SK-N-SH treated with all-trans-retinoic acid at 6 μM for 48 hours (cell line): ENCODE measurements around the gene KLK8.

Experiments
- ARNTL ChIP-seq: fragments of 450-650 bp; formaldehyde crosslinking; IDR thresholded peaks from 2 replicates; pipeline ENCODE4 v1.5.0; 2020; ENCODE audit warnings: low read depth, mild to moderate bottlenecking, moderate library complexity, borderline replicate concordance
- OSR1 ChIP-seq: fragments of 250-450 bp; sonication (Bioruptor Pico); IDR thresholded peaks from 2 replicates; pipeline ENCODE4 v1.8.0; 2022; ENCODE audit warnings: moderate library complexity, mild to moderate bottlenecking, inconsistent platforms
- ZFP3 ChIP-seq: fragments of 250-450 bp; sonication (Bioruptor Pico); IDR thresholded peaks from 2 replicates; pipeline ENCODE4 v1.5.0; 2020; ENCODE audit warnings: mild to moderate bottlenecking, moderate library complexity
- ZFP30 ChIP-seq: fragments of 450-650 bp; formaldehyde crosslinking; IDR thresholded peaks from 2 replicates; pipeline ENCODE4 v1.5.0; 2022; ENCODE audit warnings: mild to moderate bottlenecking, moderate library complexity
- ZNF565 ChIP-seq: fragments of 450-650 bp; formaldehyde crosslinking; conservative IDR thresholded peaks from 2 replicates; pipeline ENCODE4 v1.5.0; 2020; ENCODE audit warnings: low read depth, mild to moderate bottlenecking, moderate library complexity
- TF ChIP-seq, protein P1 (sequence below): fragments of 250-450 bp; sonication (Bioruptor Pico); IDR thresholded peaks from 2 replicates; pipeline ENCODE4 v1.5.1; 2020; ENCODE audit warnings: low read depth, mild to moderate bottlenecking, moderate library complexity
- TF ChIP-seq, protein P2 (sequence below): fragments of 250-450 bp; sonication (Bioruptor Pico); IDR thresholded peaks from 2 replicates; pipeline ENCODE4 v1.5.1; 2021; ENCODE audit warnings: mild to moderate bottlenecking, moderate library complexity

DNA sequence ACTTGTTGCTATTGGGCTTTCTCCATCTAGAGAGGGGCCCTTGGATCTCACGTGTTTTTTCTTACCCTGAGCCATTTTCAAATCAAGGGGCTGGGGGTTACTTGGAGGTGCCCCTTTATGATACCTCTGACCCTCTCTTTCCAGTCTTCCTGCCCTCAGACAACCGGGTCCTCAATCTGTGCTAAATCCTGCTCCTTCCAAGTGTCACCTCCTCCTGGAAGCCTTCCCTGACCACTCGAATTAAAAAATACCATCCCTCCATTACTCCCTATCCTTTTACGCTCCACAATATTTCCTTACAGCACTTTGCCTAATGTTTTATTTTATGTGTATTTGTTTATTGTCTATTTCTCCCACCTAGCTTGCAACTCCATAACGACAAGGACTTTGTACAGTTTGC, 3.3 kb downstream of the KLK8 start:
- TF ChIP-seq ZNF565 (CRISPR knock-in tag), result no peak
- TF ChIP-seq ARNTL (CRISPR knock-in tag), result no peak
- no peak for TF ChIP-seq ZFP30 (CRISPR knock-in tag)
- TF ChIP-seq, protein P1, sequence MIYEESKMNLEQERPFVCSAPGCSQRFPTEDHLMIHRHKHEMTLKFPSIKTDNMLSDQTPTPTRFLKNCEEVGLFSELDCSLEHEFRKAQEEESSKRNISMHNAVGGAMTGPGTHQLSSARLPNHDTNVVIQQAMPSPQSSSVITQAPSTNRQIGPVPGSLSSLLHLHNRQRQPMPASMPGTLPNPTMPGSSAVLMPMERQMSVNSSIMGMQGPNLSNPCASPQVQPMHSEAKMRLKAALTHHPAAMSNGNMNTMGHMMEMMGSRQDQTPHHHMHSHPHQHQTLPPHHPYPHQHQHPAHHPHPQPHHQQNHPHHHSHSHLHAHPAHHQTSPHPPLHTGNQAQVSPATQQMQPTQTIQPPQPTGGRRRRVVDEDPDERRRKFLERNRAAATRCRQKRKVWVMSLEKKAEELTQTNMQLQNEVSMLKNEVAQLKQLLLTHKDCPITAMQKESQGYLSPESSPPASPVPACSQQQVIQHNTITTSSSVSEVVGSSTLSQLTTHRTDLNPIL (CRISPR knock-in tag), result no peak
- no peak for TF ChIP-seq OSR1 (CRISPR knock-in tag)
- TF ChIP-seq, protein P2, sequence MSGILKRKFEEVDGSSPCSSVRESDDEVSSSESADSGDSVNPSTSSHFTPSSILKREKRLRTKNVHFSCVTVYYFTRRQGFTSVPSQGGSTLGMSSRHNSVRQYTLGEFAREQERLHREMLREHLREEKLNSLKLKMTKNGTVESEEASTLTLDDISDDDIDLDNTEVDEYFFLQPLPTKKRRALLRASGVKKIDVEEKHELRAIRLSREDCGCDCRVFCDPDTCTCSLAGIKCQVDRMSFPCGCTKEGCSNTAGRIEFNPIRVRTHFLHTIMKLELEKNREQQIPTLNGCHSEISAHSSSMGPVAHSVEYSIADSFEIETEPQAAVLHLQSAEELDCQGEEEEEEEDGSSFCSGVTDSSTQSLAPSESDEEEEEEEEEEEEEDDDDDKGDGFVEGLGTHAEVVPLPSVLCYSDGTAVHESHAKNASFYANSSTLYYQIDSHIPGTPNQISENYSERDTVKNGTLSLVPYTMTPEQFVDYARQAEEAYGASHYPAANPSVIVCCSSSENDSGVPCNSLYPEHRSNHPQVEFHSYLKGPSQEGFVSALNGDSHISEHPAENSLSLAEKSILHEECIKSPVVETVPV (CRISPR knock-in tag), result no peak
- TF ChIP-seq ZFP3 (CRISPR knock-in tag), result no peak
